SK-MEL-5 (cell line): ENCODE data around the gene LIMK1. TPM values are rescaled to one million over a fixed set of nuclear protein-coding genes. Genes with fewer than 3 reads are reported as not detected.
"Not testable (repeated sequence)": the region's sequence is repeated elsewhere in the genome, so short reads cannot be mapped to it uniquely, and the experiment has no call there.

Source experiments
- DNase-seq: peaks from one replicate; pipeline ENCODE4 v3.0.0-alpha.2; 2016; ENCODE audit warnings: low read depth, low spot score
- in situ Hi-C: cut with HindIII; loops from 2 replicates; pipeline ENCODE4 v1.10.0; 2016; ENCODE audit warnings: low sequenced_read_pairs, high pct_unique_total_duplicates, low pct_unique_long_range_greater_than_20kb
- total RNA-seq: library from RNA; depleted of rRNA; stranded (reverse); fragments of >200 nt; shearing (Covaris generic); gene quantifications from 2 replicates; pipeline ENCODE4 v1.2.3, GENCODE V29; 2014; rRNA removed

The LIMK1 gene
- total RNA-seq, 1 experiment from 2014 or later = 26.4 TPM

- in situ Hi-C loops = no loop called here
- no peak for DNase-seq
Measured at GRCh38 chr7:74141705-74142104, 58.1 kb downstream of the LIMK1 start.

GRCh38 chr7:74143383-74143782 lies 59.8 kb downstream of the LIMK1 start:
- in situ Hi-C loops = no loop called here

GRCh38 chr7:74148491-74148890 lies 64.9 kb downstream of the LIMK1 start:
- in situ Hi-C loops = no loop called here
- DNase-seq = no peak

More at GRCh38 chr7:74143383-74143782, 59.8 kb downstream of the LIMK1 start:
- DNase-seq = no peak

- no peak for DNase-seq
- in situ Hi-C loops = no loop called here
Measured at GRCh38 chr7:74149071-74149470, 65.5 kb downstream of the LIMK1 start.

GRCh38 chr7:74149603-74150002 lies 66.0 kb downstream of the LIMK1 start:
- in situ Hi-C loops = no loop called here
- no peak for DNase-seq

- DNase-seq = no peak
- in situ Hi-C loops = no loop called here
Measured at GRCh38 chr7:74153736-74154135, 70.1 kb downstream of the LIMK1 start.

GRCh38 chr7:74155810-74156395 lies 72.3 kb downstream of the LIMK1 start:
- in situ Hi-C loops = no loop called here
- DNase-seq = no peak

GRCh38 chr7:74157605-74158004 lies 74.0 kb downstream of the LIMK1 start:
- DNase-seq = no peak
- in situ Hi-C loops = no loop called here

- DNase-seq = peak; percentile 80
- in situ Hi-C loops = no loop called here
Measured at GRCh38 chr7:74164985-74165456, 81.4 kb downstream of the LIMK1 start.

- in situ Hi-C loops = no loop called here
- DNase-seq = no peak
Measured at GRCh38 chr7:74165867-74166593, 82.4 kb downstream of the LIMK1 start.

- DNase-seq, in situ Hi-C loops: not testable (repeated sequence)
Measured at GRCh38 chr7:74167324-74167723, 83.7 kb downstream of the LIMK1 start.

Other genes with a start within 250 kb of the LIMK1 start
- 1.8 and 2.8 TPM in 2 replicates for gene METTL27, start 241.3 kb upstream of the LIMK1 start, total RNA-seq
- not detected in 2 replicates for gene TMEM270, start 222.6 kb upstream of the LIMK1 start, total RNA-seq
- gene ELN, start 55.6 kb upstream of the LIMK1 start, total RNA-seq = not detected in 2 replicates
- gene EIF4H, start 90.6 kb downstream of the LIMK1 start, total RNA-seq = 326 and 351 TPM in 2 replicates
- 0.48 and 1.3 TPM in 2 replicates for gene LAT2, start 126.2 kb downstream of the LIMK1 start, total RNA-seq
- gene RFC2, start 170.6 kb downstream of the LIMK1 start, total RNA-seq = 51.0 and 55.7 TPM in 2 replicates
- gene CLIP2, start 205.6 kb downstream of the LIMK1 start, total RNA-seq = 8.4 and 9.2 TPM in 2 replicates